PC-3 (cell line): ENCODE measurements around the gene MMP12. TPM values are rescaled to one million over a fixed set of nuclear protein-coding genes. Genes with fewer than 3 reads are reported as not detected.

Experiments
- ATAC-seq: fragments of 200-7000 bp; cut with Tn5 transposase; 2 replicates; pipeline ENCODE4 v1.9.1; 2020; ENCODE audit warnings: mild to moderate bottlenecking, moderate library complexity
- BruUV-seq: library from RNA; stranded (reverse); fragments of 400-500 nt; replicated peaks from 2 replicates; lab custom pipeline; 2021; lab: Mats Ljungman, UMichigan
- CTCF ChIA-PET: fragments of 300-600 bp; sonication (Branson Sonifier 250); formaldehyde crosslinking; loops from one replicate; lab custom pipeline; 2022; ENCODE audit warnings: antibody characterized with exemption; lab: Charles Lee
- POLR2A ChIA-PET: fragments of 300-600 bp; sonication (Branson Sonifier 250); formaldehyde crosslinking; loops from one replicate; lab custom pipeline; 2022; ENCODE audit warnings: antibody characterized with exemption; ENCODE audit not compliant: unreplicated experiment; lab: Charles Lee
- DNase-seq: peaks from one replicate; pipeline ENCODE4 v3.0.0-alpha.2; 2015
- H2AFZ ChIP-seq: fragments of 300-600 bp; sonication (generic); 2 replicates; pipeline ENCODE4 v1.6.0; 2016; ENCODE audit warnings: antibody characterized with exemption, low read length
- H3F3A ChIP-seq: fragments of 300-600 bp; sonication (generic); one replicate; pipeline ENCODE4 v1.6.0; 2017; ENCODE audit warnings: antibody characterized with exemption, low read length, control low read depth, mild to moderate bottlenecking; ENCODE audit not compliant: unreplicated experiment
- H3K27ac ChIP-seq: fragments of 300-600 bp; sonication (generic); 2 replicates; pipeline ENCODE4 v1.5.1; 2016; ENCODE audit warnings: mild to moderate bottlenecking, low read length
- H3K27me3 ChIP-seq: fragments of 300-600 bp; sonication (generic); 2 replicates; pipeline ENCODE4 v1.6.1; 2016; ENCODE audit warnings: low read length, mixed read lengths
- H3K36me3 ChIP-seq: fragments of 300-600 bp; sonication (generic); 2 replicates; pipeline ENCODE4 v1.6.1; 2016; ENCODE audit warnings: low read depth, mixed run types, low read length, mixed read lengths
- H3K4me1 ChIP-seq: fragments of 300-600 bp; sonication (generic); 2 replicates; pipeline ENCODE4 v1.5.1; 2016; ENCODE audit warnings: low read length; ENCODE audit not compliant: insufficient read depth
- H3K4me2 ChIP-seq: fragments of 300-600 bp; sonication (generic); 2 replicates; pipeline ENCODE4 v1.6.0; 2016; ENCODE audit warnings: low read length
- H3K4me3 ChIP-seq: fragments of 300-600 bp; sonication (generic); 2 replicates; pipeline ENCODE4 v1.5.1; 2016; ENCODE audit warnings: mild to moderate bottlenecking, low read length, mixed read lengths
- H3K79me2 ChIP-seq: fragments of 300-600 bp; sonication (generic); 2 replicates; pipeline ENCODE4 v1.6.1; 2017; ENCODE audit warnings: low read length, mixed read lengths
- H3K9ac ChIP-seq: fragments of 300-600 bp; sonication (generic); 2 replicates; pipeline ENCODE4 v1.6.0; 2016; ENCODE audit warnings: mild to moderate bottlenecking, low read length
- H3K9me2 ChIP-seq: fragments of 300-600 bp; sonication (generic); replicated peaks from 2 replicates; pipeline ENCODE4 v1.6.1; 2016; ENCODE audit warnings: mixed run types, low read length, mixed read lengths
- H3K9me3 ChIP-seq: fragments of 300-600 bp; sonication (generic); 2 replicates; pipeline ENCODE4 v1.6.1; 2016; ENCODE audit warnings: low read length, mixed read lengths
- H4K20me1 ChIP-seq: fragments of 300-600 bp; sonication (generic); 2 replicates; pipeline ENCODE4 v1.6.1; 2016; ENCODE audit warnings: low read length, mixed read lengths
- EZH2 ChIP-seq: fragments of 300-600 bp; sonication (generic); IDR thresholded peaks from one replicate; pipeline ENCODE4 v1.6.1; 2017; ENCODE audit warnings: antibody characterized with exemption, mild to moderate bottlenecking, low read length; ENCODE audit not compliant: unreplicated experiment
- EZH2phosphoT487 ChIP-seq: fragments of 300-600 bp; sonication (generic); IDR thresholded peaks from 2 replicates; pipeline ENCODE4 v1.6.1; 2018; ENCODE audit warnings: mild to moderate bottlenecking, antibody characterized with exemption, low read length, borderline replicate concordance
- intact Hi-C: fragments of 100-400 bp; cut with micrococcal nuclease; formaldehyde crosslinking; loops from 2 replicates; pipeline ENCODE4 v1.9.0; 2023
- total RNA-seq: library from RNA; depleted of rRNA; stranded (reverse); fragments of >200 nt; gene quantifications from 2 replicates; pipeline ENCODE4 v1.2.3, GENCODE V29; 2014
- TF ChIP-seq, protein P1 (sequence below): fragments of 300-600 bp; sonication (generic); conservative IDR thresholded peaks from 2 replicates; pipeline ENCODE4 v1.5.1; 2017; ENCODE audit warnings: antibody characterized with exemption, low read depth, mild to moderate bottlenecking, low read length

Gene MMP12
- total RNA-seq, 1 experiment from 2014 or later = not detected

DNA sequence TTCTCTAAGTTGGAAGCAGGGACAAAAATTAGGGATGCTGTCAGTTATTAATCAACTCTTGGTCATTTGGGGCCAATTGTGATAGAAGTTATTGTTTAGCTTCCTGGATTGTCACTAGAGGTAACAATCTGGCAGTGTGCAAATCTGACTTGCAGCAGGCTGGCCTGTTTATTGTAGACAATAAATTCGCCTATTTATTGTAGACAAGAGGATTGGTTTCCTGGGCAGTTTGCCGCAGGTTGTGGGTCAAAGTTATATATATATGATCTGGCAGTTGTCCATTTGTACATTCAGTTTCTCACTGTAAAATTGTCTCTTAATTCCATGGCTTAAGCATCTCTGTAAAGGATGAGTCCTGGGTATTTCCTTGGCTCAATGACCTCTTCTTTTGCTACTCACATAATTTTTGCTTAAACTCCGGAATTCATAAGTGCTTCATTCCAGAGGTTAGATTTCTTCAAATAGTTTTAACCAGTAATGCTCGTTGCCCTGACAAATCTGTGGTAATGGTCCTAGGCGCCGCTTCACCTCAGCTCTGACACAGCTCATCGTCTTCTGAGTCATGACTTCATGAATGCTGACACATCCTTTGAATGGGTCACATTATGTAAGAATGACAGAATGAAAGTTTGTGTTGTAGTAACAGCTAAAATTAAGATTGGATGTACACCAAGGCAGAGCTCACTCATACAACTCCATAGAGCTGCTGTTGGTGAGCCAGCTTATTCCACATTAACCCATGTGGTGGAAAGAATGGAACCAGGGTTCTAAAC lies 23.6 kb downstream of the MMP12 start:
- H2AFZ ChIP-seq = no peak overlapping the region
- DNase-seq (peak; percentile 94), ATAC-seq (peak; percentile 83)
- H3K9me3 ChIP-seq = no peaks in the 10 kb centered on the region
- no peaks in the 10 kb centered on the region for H3K27me3 ChIP-seq
- no peaks in the 10 kb centered on the region for H3K79me2 ChIP-seq
- H3K27ac ChIP-seq = peak overlapping the region; percentile 61
- H3K9me2 ChIP-seq = no peaks in the 10 kb centered on the region
- H3K4me2 ChIP-seq = peak overlapping the region; percentile 22
- no peak for TF ChIP-seq EZH2
- TF ChIP-seq, protein P1, sequence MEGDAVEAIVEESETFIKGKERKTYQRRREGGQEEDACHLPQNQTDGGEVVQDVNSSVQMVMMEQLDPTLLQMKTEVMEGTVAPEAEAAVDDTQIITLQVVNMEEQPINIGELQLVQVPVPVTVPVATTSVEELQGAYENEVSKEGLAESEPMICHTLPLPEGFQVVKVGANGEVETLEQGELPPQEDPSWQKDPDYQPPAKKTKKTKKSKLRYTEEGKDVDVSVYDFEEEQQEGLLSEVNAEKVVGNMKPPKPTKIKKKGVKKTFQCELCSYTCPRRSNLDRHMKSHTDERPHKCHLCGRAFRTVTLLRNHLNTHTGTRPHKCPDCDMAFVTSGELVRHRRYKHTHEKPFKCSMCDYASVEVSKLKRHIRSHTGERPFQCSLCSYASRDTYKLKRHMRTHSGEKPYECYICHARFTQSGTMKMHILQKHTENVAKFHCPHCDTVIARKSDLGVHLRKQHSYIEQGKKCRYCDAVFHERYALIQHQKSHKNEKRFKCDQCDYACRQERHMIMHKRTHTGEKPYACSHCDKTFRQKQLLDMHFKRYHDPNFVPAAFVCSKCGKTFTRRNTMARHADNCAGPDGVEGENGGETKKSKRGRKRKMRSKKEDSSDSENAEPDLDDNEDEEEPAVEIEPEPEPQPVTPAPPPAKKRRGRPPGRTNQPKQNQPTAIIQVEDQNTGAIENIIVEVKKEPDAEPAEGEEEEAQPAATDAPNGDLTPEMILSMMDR = no peak
- no peak for TF ChIP-seq EZH2phosphoT487
- CTCF ChIA-PET = no interaction called here
- H3K4me1 ChIP-seq = peaks cover 36% of the 10 kb centered on the region
- no peaks in the 10 kb centered on the region for H3F3A ChIP-seq
- H4K20me1 ChIP-seq = no peaks in the 10 kb centered on the region
- POLR2A ChIA-PET = interaction anchor here (0.7 kb wide), 1 partner anchor 36 kb away, joined by 7 read pairs; no protein-coding TSS in a partner anchor
- no peaks in the 10 kb centered on the region for H3K36me3 ChIP-seq
- H3K9ac ChIP-seq = no peak overlapping the region
- H3K4me3 ChIP-seq = no peak overlapping the region
- intact Hi-C loops = no loop called here
- BruUV-seq = no TSS peak

DNA sequence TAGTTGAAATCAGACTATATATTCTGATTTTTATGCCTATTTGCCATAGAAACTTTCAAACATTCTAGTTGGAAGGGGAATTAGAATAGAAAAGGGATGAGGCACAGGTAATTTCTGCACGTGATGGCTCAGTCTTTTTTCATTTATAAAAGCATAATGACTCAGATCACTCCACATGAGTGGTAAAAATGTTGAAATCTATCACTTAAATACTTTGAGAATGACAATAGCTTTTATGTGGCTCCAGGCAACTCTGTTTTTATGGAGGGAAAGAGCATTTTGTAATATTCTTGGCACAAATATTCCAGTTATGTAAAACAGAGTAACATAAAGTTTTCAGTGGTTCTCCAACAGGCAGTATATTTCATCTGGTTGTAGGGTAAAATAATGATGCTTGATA lies 25.5 kb downstream of the MMP12 start:
- H3K9me2 ChIP-seq = no peaks in the 10 kb centered on the region
- intact Hi-C loops = no loop called here
- no peak overlapping the region for H2AFZ ChIP-seq
- no peaks in the 10 kb centered on the region for H3K79me2 ChIP-seq
- H3K27ac ChIP-seq = no peak overlapping the region
- BruUV-seq = no TSS peak
- DNase-seq = peak; percentile 85
- no peak for ATAC-seq
- TF ChIP-seq EZH2 (no peak), EZH2phosphoT487 (no peak)
- TF ChIP-seq, protein P1 = no peak
- no peak overlapping the region for H3K4me2 ChIP-seq
- CTCF ChIA-PET = no interaction called here
- H3F3A ChIP-seq = no peaks in the 10 kb centered on the region
- H4K20me1 ChIP-seq = no peaks in the 10 kb centered on the region
- H3K36me3 ChIP-seq = no peaks in the 10 kb centered on the region
- no peak overlapping the region for H3K4me3 ChIP-seq
- H3K9me3 ChIP-seq = no peaks in the 10 kb centered on the region
- no peak overlapping the region for H3K9ac ChIP-seq
- POLR2A ChIA-PET = no interaction called here
- no peaks in the 10 kb centered on the region for H3K27me3 ChIP-seq
- H3K4me1 ChIP-seq = peaks cover 41% of the 10 kb centered on the region

DNA sequence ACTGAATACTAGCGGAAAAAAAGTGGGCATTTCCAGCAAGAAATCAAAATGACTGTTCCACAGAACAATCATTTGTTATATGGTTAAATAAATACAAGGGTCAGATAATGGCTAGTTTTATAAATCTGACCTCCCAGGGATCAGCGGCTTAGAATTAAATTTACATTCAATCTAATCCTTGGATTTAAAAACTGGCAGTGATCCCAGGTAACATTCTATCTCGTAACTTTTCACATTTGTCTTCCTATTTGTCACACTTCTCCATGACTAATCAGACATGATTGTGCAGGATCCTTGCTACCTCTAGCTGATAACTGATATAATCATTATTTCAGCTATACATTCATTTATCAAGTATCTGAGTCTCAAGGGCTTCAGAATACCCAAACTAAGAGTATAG lies 28.5 kb downstream of the MMP12 start:
- POLR2A ChIA-PET = no interaction called here
- Histone ChIP-seq H3K27ac (no peak overlapping the region), H3K36me3 (no peaks in the 10 kb centered on the region), H3K4me2 (peak overlapping the region; percentile 29), H3K79me2 (no peaks in the 10 kb centered on the region), H3K4me3 (no peak overlapping the region), H3K9me3 (no peaks in the 10 kb centered on the region), H2AFZ (no peak overlapping the region), H3K4me1 (peaks cover 46% of the 10 kb centered on the region), H4K20me1 (no peaks in the 10 kb centered on the region), H3K9me2 (no peaks in the 10 kb centered on the region), H3K27me3 (no peaks in the 10 kb centered on the region), H3K9ac (no peak overlapping the region), H3F3A (no peaks in the 10 kb centered on the region)
- BruUV-seq = no TSS peak
- DNase-seq (peak; percentile 74), ATAC-seq (peak; percentile 18; the same call in 1 of the 2 replicates)
- CTCF ChIA-PET = no interaction called here
- intact Hi-C loops = no loop called here
- TF ChIP-seq, protein P1 = no peak
- TF ChIP-seq EZH2phosphoT487 = no peak
- TF ChIP-seq EZH2 = no peak
